PC-3 (cell line): Measurements from ENCODE around the gene CSF2. TPM values are rescaled to one million over a fixed set of nuclear protein-coding genes. Genes with fewer than 3 reads are reported as not detected.
A peak's percentile ranks its signal among the peaks of the same experiment; 100 is the strongest.

Experiments
- ATAC-seq: fragments of 200-7000 bp; cut with Tn5 transposase; 2 replicates; pipeline ENCODE4 v1.9.1; 2020; ENCODE audit warnings: mild to moderate bottlenecking, moderate library complexity
- BruUV-seq: library from RNA; stranded (reverse); fragments of 400-500 nt; replicated peaks from 2 replicates; lab custom pipeline; 2021; lab: Mats Ljungman, UMichigan
- CTCF ChIA-PET: fragments of 300-600 bp; sonication (Branson Sonifier 250); formaldehyde crosslinking; loops from one replicate; lab custom pipeline; 2022; ENCODE audit warnings: antibody characterized with exemption; lab: Charles Lee
- POLR2A ChIA-PET: fragments of 300-600 bp; sonication (Branson Sonifier 250); formaldehyde crosslinking; loops from one replicate; lab custom pipeline; 2022; ENCODE audit warnings: antibody characterized with exemption; ENCODE audit not compliant: unreplicated experiment; lab: Charles Lee
- DNase-seq: peaks from one replicate; pipeline ENCODE4 v3.0.0-alpha.2; 2015
- H2AFZ ChIP-seq: fragments of 300-600 bp; sonication (generic); 2 replicates; pipeline ENCODE4 v1.6.0; 2016; ENCODE audit warnings: antibody characterized with exemption, low read length
- H3F3A ChIP-seq: fragments of 300-600 bp; sonication (generic); one replicate; pipeline ENCODE4 v1.6.0; 2017; ENCODE audit warnings: antibody characterized with exemption, low read length, control low read depth, mild to moderate bottlenecking; ENCODE audit not compliant: unreplicated experiment
- H3K27ac ChIP-seq: fragments of 300-600 bp; sonication (generic); 2 replicates; pipeline ENCODE4 v1.5.1; 2016; ENCODE audit warnings: mild to moderate bottlenecking, low read length
- H3K27me3 ChIP-seq: fragments of 300-600 bp; sonication (generic); 2 replicates; pipeline ENCODE4 v1.6.1; 2016; ENCODE audit warnings: low read length, mixed read lengths
- H3K36me3 ChIP-seq: fragments of 300-600 bp; sonication (generic); 2 replicates; pipeline ENCODE4 v1.6.1; 2016; ENCODE audit warnings: low read depth, mixed run types, low read length, mixed read lengths
- H3K4me1 ChIP-seq: fragments of 300-600 bp; sonication (generic); 2 replicates; pipeline ENCODE4 v1.5.1; 2016; ENCODE audit warnings: low read length; ENCODE audit not compliant: insufficient read depth
- H3K4me2 ChIP-seq: fragments of 300-600 bp; sonication (generic); 2 replicates; pipeline ENCODE4 v1.6.0; 2016; ENCODE audit warnings: low read length
- H3K4me3 ChIP-seq: fragments of 300-600 bp; sonication (generic); 2 replicates; pipeline ENCODE4 v1.5.1; 2016; ENCODE audit warnings: mild to moderate bottlenecking, low read length, mixed read lengths
- H3K79me2 ChIP-seq: fragments of 300-600 bp; sonication (generic); 2 replicates; pipeline ENCODE4 v1.6.1; 2017; ENCODE audit warnings: low read length, mixed read lengths
- H3K9ac ChIP-seq: fragments of 300-600 bp; sonication (generic); 2 replicates; pipeline ENCODE4 v1.6.0; 2016; ENCODE audit warnings: mild to moderate bottlenecking, low read length
- H3K9me2 ChIP-seq: fragments of 300-600 bp; sonication (generic); replicated peaks from 2 replicates; pipeline ENCODE4 v1.6.1; 2016; ENCODE audit warnings: mixed run types, low read length, mixed read lengths
- H3K9me3 ChIP-seq: fragments of 300-600 bp; sonication (generic); 2 replicates; pipeline ENCODE4 v1.6.1; 2016; ENCODE audit warnings: low read length, mixed read lengths
- H4K20me1 ChIP-seq: fragments of 300-600 bp; sonication (generic); 2 replicates; pipeline ENCODE4 v1.6.1; 2016; ENCODE audit warnings: low read length, mixed read lengths
- EZH2 ChIP-seq: fragments of 300-600 bp; sonication (generic); IDR thresholded peaks from one replicate; pipeline ENCODE4 v1.6.1; 2017; ENCODE audit warnings: antibody characterized with exemption, mild to moderate bottlenecking, low read length; ENCODE audit not compliant: unreplicated experiment
- EZH2phosphoT487 ChIP-seq: fragments of 300-600 bp; sonication (generic); IDR thresholded peaks from 2 replicates; pipeline ENCODE4 v1.6.1; 2018; ENCODE audit warnings: mild to moderate bottlenecking, antibody characterized with exemption, low read length, borderline replicate concordance
- intact Hi-C: fragments of 100-400 bp; cut with micrococcal nuclease; formaldehyde crosslinking; loops from 2 replicates; pipeline ENCODE4 v1.9.0; 2023
- total RNA-seq: library from RNA; depleted of rRNA; stranded (reverse); fragments of >200 nt; gene quantifications from 2 replicates; pipeline ENCODE4 v1.2.3, GENCODE V29; 2014
- TF ChIP-seq, protein P1 (sequence below): fragments of 300-600 bp; sonication (generic); conservative IDR thresholded peaks from 2 replicates; pipeline ENCODE4 v1.5.1; 2017; ENCODE audit warnings: antibody characterized with exemption, low read depth, mild to moderate bottlenecking, low read length

Gene CSF2
- total RNA-seq, 1 experiment from 2014 or later = 93.6 TPM

DNA sequence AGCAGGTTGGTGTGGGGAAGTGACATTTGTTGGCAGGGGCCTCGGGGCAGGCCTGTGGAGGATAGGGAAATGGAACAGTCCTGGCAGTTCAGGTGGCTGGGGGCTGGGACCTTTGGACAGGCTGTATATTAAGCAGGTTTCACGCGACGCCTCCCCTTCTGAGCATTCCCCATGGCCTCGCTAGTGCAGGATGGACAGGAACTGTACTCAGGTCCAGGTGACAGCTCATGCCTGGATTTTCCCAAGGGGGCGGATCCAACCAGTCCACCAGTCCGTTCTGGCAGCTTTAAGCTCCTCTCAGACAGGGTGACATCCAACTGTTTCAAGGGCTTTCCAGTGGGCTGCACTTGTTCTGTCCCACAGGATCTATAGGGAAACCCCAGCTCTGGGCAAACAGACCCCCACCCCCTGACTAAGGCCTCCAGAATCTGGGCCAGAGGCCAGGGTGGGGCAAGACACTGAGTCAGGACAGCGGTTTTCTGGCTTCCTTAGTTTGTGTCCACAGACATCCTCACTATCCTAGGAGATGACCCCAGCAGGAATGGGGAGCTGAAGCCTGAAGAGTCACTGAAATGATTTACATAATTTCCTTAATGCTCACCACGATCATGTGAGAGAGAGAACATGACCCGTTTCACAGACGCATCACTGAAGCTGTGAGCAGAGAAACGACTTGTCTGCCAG is 20.9 kb downstream of the CSF2 start:
- Histone ChIP-seq H3K4me1 (peaks cover 50% of the 10 kb centered on the region), H3K4me3 (0 out of 2 replicates have a peak overlapping the region, but pooled peaks have one; percentile 7), H3K9ac (peak overlapping the region; percentile 75), H3K9me3 (no peaks in the 10 kb centered on the region), H3K27ac (peak overlapping the region; percentile 93), H3F3A (no peaks in the 10 kb centered on the region), H3K4me2 (peak overlapping the region; percentile 60), H2AFZ (no peak overlapping the region), H4K20me1 (no peaks in the 10 kb centered on the region), H3K79me2 (no peaks in the 10 kb centered on the region), H3K27me3 (no peaks in the 10 kb centered on the region), H3K9me2 (no peaks in the 10 kb centered on the region), H3K36me3 (no peaks in the 10 kb centered on the region)
- TF ChIP-seq EZH2 = no peak
- no peak for TF ChIP-seq EZH2phosphoT487
- TF ChIP-seq, protein P1, sequence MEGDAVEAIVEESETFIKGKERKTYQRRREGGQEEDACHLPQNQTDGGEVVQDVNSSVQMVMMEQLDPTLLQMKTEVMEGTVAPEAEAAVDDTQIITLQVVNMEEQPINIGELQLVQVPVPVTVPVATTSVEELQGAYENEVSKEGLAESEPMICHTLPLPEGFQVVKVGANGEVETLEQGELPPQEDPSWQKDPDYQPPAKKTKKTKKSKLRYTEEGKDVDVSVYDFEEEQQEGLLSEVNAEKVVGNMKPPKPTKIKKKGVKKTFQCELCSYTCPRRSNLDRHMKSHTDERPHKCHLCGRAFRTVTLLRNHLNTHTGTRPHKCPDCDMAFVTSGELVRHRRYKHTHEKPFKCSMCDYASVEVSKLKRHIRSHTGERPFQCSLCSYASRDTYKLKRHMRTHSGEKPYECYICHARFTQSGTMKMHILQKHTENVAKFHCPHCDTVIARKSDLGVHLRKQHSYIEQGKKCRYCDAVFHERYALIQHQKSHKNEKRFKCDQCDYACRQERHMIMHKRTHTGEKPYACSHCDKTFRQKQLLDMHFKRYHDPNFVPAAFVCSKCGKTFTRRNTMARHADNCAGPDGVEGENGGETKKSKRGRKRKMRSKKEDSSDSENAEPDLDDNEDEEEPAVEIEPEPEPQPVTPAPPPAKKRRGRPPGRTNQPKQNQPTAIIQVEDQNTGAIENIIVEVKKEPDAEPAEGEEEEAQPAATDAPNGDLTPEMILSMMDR = no peak
- ATAC-seq (peak; percentile 82), DNase-seq (peak; percentile 95)
- ChIA-PET POLR2A (interaction anchor here (0.6 to 1.2 kb wide), 4 partner anchors 8 to 355 kb away, joined by 3 to 8 read pairs (median 4); partner anchors contain the start of gene CSF2), CTCF (interaction anchor here (0.6 kb wide), 3 partner anchors 33 to 626 kb away, joined by 3 to 7 read pairs (median 3); no protein-coding TSS in a partner anchor)
- no TSS peak for BruUV-seq
- intact Hi-C loops = loop anchor here (1.0 kb wide), 2 partner anchors 8 to 40 kb away; no protein-coding TSS in a partner anchor

DNA sequence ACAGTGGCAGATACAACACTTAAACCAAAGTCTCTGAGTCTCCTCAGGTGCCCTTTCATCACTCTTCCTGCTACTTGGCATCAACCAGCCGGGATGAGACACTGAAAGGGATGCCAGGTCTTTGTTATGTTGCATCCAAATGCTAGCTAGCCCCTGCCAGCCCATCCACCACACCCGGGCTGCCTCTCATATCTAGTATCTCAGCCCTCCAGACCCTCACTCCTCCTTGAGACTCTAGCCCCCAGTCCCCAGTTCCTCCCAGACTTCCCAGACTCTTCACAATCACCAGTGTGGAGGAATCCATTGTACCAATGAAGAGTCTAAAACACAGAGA is 21.5 kb downstream of the CSF2 start:
- Histone ChIP-seq H3K27me3 (no peaks in the 10 kb centered on the region), H3K9me2 (no peaks in the 10 kb centered on the region), H3K4me2 (peak overlapping the region; percentile 36), H3K36me3 (no peaks in the 10 kb centered on the region), H3K4me3 (no peak overlapping the region), H2AFZ (no peak overlapping the region), H3K4me1 (peaks cover 45% of the 10 kb centered on the region), H4K20me1 (no peaks in the 10 kb centered on the region), H3K9ac (peak overlapping the region; percentile 69), H3F3A (no peaks in the 10 kb centered on the region), H3K27ac (peak overlapping the region; percentile 93), H3K9me3 (no peaks in the 10 kb centered on the region), H3K79me2 (no peaks in the 10 kb centered on the region)
- ChIA-PET POLR2A (interaction anchor here (0.7 to 1.2 kb wide), 3 partner anchors 9 to 34 kb away, joined by 3 to 5 read pairs (median 3); partner anchors contain the start of gene CSF2), CTCF (interaction anchor here (0.6 kb wide), 1 partner anchor 627 kb away, joined by 3 read pairs; no protein-coding TSS in a partner anchor)
- DNase-seq (no peak), ATAC-seq (no peak)
- intact Hi-C loops = no loop called here
- TF ChIP-seq EZH2phosphoT487 (no peak), EZH2 (no peak)
- TF ChIP-seq, protein P1 = no peak
- BruUV-seq = TSS peak; percentile 96
